Neural cell (in vitro differentiated cells): ENCODE results near the gene FHL1. TPM values are rescaled to one million over a fixed set of nuclear protein-coding genes. Genes with fewer than 3 reads are reported as not detected.

ENCODE experiments used
- H2AFZ ChIP-seq: fragments of 200-600, 300-800 bp; sonication (generic), shearing (Covaris generic); 2 replicates; pipeline ENCODE4 v1.6.0; 2014; ENCODE audit warnings: low read depth, mild to moderate bottlenecking, antibody characterized with exemption, low read length, moderate library complexity
- H3F3A ChIP-seq: fragments of 200-600 bp; shearing (Covaris generic); 2 replicates; pipeline ENCODE4 v1.6.1; 2016; ENCODE audit warnings: mild to moderate bottlenecking, moderate library complexity, mixed read lengths, antibody characterized with exemption, low read length; ENCODE audit not compliant: insufficient read depth, poor library complexity, severe bottlenecking
- H3K27ac ChIP-seq: fragments of 200-600, 300-800 bp; sonication (generic), shearing (Covaris generic); 2 replicates; pipeline ENCODE4 v1.5.1; 2014; ENCODE audit warnings: mild to moderate bottlenecking, low read length, moderate library complexity
- H3K27me3 ChIP-seq: fragments of 300-800, 200-600 bp; sonication (generic), shearing (Covaris generic); 2 replicates; pipeline ENCODE4 v1.6.0; 2014; ENCODE audit warnings: mild to moderate bottlenecking, low read depth, low read length, moderate library complexity; ENCODE audit not compliant: insufficient read depth
- H3K36me3 ChIP-seq: fragments of 300-800, 200-600 bp; sonication (generic), shearing (Covaris generic); 2 replicates; pipeline ENCODE4 v1.5.1; 2014; ENCODE audit warnings: mild to moderate bottlenecking, antibody characterized with exemption, low read length, moderate library complexity; ENCODE audit not compliant: insufficient read depth
- H3K4me2 ChIP-seq: fragments of 300-800, 200-600 bp; sonication (generic), shearing (Covaris generic); 2 replicates; pipeline ENCODE4 v1.6.0; 2014; ENCODE audit warnings: mild to moderate bottlenecking, low read length
- H3K4me3 ChIP-seq: fragments of 300-800, 200-600 bp; sonication (generic), shearing (Covaris generic); 2 replicates; pipeline ENCODE4 v1.5.1; 2014; ENCODE audit warnings: mild to moderate bottlenecking, low read length, moderate library complexity
- H3K79me2 ChIP-seq: fragments of 200-600 bp; shearing (Covaris generic); replicated peaks from 2 replicates; pipeline ENCODE4 v1.6.0; 2014; ENCODE audit warnings: mild to moderate bottlenecking, low read length, moderate library complexity; ENCODE audit not compliant: insufficient read depth
- H3K9ac ChIP-seq: fragments of 300-800, 200-600 bp; sonication (generic), shearing (Covaris generic); 2 replicates; pipeline ENCODE4 v1.6.1; 2016; ENCODE audit warnings: mild to moderate bottlenecking, low read length, mixed read lengths
- H3K9me2 ChIP-seq: fragments of 200-600 bp; shearing (Covaris generic); 2 replicates; pipeline ENCODE4 v1.6.1; 2016; ENCODE audit warnings: mild to moderate bottlenecking, low read length, mixed read lengths; ENCODE audit not compliant: insufficient read depth
- H3K9me3 ChIP-seq: fragments of 200-600, 300-800 bp; sonication (generic), shearing (Covaris generic); 2 replicates; pipeline ENCODE4 v1.6.1; 2016; ENCODE audit warnings: mild to moderate bottlenecking, mixed run types, low read length, moderate library complexity, mixed read lengths
- H4K20me1 ChIP-seq: fragments of 200-600 bp; shearing (Covaris generic); 2 replicates; pipeline ENCODE4 v1.6.1; 2016; ENCODE audit warnings: mild to moderate bottlenecking, mixed run types; ENCODE audit not compliant: insufficient read depth
- EP300 ChIP-seq: fragments of 450-650 bp; conservative IDR thresholded peaks from 2 replicates; pipeline ENCODE4 v1.6.1; 2014; ENCODE audit warnings: antibody characterized with exemption, mild to moderate bottlenecking, moderate library complexity; ENCODE audit not compliant: poor library complexity, severe bottlenecking
- EZH2 ChIP-seq: fragments of 200-600, 300-800 bp; shearing (Covaris generic), sonication (generic); IDR thresholded peaks from 2 replicates; pipeline ENCODE4 v1.6.1; 2014; ENCODE audit warnings: antibody characterized with exemption, low read length, borderline replicate concordance, mild to moderate bottlenecking; ENCODE audit not compliant: insufficient read depth, poor library complexity, severe bottlenecking
- MXI1 ChIP-seq: fragments of 450-650 bp; conservative IDR thresholded peaks from 2 replicates; pipeline ENCODE4 v1.6.1; 2014; ENCODE audit warnings: antibody characterized with exemption, mild to moderate bottlenecking; ENCODE audit not compliant: poor library complexity, severe bottlenecking
- POLR2AphosphoS5 ChIP-seq: IDR thresholded peaks from 2 replicates; pipeline ENCODE4 v1.6.1; 2012
- RAD21 ChIP-seq: fragments of 450-650 bp; conservative IDR thresholded peaks from 2 replicates; pipeline ENCODE4 v1.6.1; 2014; ENCODE audit warnings: antibody characterized with exemption, mild to moderate bottlenecking, moderate library complexity
- REST ChIP-seq: IDR thresholded peaks from 2 replicates; pipeline ENCODE4 v1.6.1; 2012; ENCODE audit warnings: borderline replicate concordance
- SMC3 ChIP-seq: fragments of 450-650 bp; conservative IDR thresholded peaks from 2 replicates; pipeline ENCODE4 v1.6.1; 2014; ENCODE audit warnings: antibody characterized with exemption, mild to moderate bottlenecking, moderate library complexity; ENCODE audit not compliant: poor library complexity
- TAF1 ChIP-seq: IDR thresholded peaks from 2 replicates; pipeline ENCODE4 v1.6.1; 2012; ENCODE audit warnings: low read depth
- polyA plus RNA-seq: library from polyadenylated mRNA; depleted of rRNA; stranded (reverse); fragments of >200 nt; gene quantifications from 2 replicates; pipeline ENCODE4 v1.2.3, GENCODE V29; 2014
- TF ChIP-seq, protein P1 (sequence below): fragments of 450-650 bp; IDR thresholded peaks from 2 replicates; pipeline ENCODE4 v1.5.1; 2014; ENCODE audit warnings: antibody characterized with exemption, mild to moderate bottlenecking, moderate library complexity; ENCODE audit not compliant: poor library complexity, severe bottlenecking

The FHL1 gene
- polyA plus RNA-seq, 1 donor from 2014 or later: 235 TPM

DNA sequence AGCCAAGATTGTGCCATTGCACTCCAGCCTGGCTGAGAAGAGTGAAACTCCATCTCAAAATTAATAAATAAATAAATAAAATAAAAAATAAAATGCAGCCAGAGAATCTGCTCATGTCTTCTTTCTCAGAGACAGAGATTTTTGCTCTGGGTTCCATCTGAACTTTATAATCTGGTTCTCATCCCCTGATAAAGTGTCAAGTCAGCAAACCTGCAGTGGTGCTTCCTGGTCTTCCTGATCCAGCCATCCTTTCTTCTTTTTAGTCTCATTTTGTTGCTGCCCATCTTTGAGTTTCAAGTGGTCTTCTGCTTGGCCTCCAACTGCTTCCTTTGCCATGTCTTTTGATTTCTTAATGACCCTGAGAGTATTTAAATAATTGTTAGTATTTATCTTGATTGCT, 79.7 kb downstream of the FHL1 start:
- H3K4me2 ChIP-seq: no peak overlapping the region
- H3K27ac ChIP-seq: no peak overlapping the region
- no peaks in the 10 kb centered on the region for H4K20me1 ChIP-seq
- no peaks in the 10 kb centered on the region for H3K27me3 ChIP-seq
- no peaks in the 10 kb centered on the region for H3K9me3 ChIP-seq
- no peak overlapping the region for H3K9ac ChIP-seq
- H3F3A ChIP-seq: no peaks in the 10 kb centered on the region
- no peak overlapping the region for H3K4me3 ChIP-seq
- H3K36me3 ChIP-seq: no peaks in the 10 kb centered on the region
- no peak for TF ChIP-seq POLR2AphosphoS5
- no peak overlapping the region for H2AFZ ChIP-seq
- no peaks in the 10 kb centered on the region for H3K79me2 ChIP-seq
- no peaks in the 10 kb centered on the region for H3K9me2 ChIP-seq

DNA sequence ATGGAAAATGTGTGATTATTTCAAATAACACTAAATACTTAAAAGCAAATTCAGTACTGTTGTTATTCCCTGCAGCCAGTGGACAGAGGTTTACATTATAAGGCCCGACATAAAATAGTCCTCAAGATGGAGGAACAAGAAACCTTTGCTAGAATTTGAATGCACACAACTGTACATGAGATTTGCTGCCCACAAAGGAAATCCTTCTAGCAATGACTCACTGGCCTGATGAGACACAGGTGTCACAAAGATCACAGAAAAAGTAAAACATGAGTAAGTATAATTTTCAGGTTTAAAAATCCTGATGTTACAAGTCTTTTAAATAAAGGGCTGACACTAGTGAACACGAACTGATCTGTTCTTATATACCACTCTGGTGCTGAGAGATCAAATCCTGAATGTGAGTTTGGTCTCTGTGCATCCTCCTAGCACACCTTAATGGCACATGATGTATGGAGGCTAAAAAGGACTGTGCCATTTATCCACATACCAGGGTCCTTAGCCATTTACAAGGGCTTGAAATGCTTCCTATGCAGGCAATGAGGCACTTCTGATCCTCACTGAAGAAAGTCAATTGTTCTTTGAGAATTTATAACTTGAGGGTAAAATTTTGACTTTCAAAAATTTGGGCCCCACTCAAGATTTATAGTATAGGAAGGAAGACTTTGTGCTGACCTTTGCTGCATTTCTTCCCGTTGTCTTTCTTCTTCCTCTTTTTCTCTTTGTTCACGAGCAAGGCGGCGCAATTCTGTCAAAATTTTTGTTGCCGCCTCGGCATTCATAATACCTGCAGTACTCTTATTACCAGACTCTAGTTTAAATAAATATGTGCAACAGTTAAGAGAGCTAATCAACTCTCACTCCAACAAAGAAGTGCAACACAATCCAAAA, 80.9 kb downstream of the FHL1 start:
- H3K27me3 ChIP-seq: no peaks in the 10 kb centered on the region
- no peaks in the 10 kb centered on the region for H3F3A ChIP-seq
- no peaks in the 10 kb centered on the region for H4K20me1 ChIP-seq
- TF ChIP-seq MXI1: no peak
- TF ChIP-seq RAD21: no peak
- no peak for TF ChIP-seq TAF1
- no peak for TF ChIP-seq SMC3
- TF ChIP-seq POLR2AphosphoS5: no peak
- no peak for TF ChIP-seq EZH2
- TF ChIP-seq REST: no peak
- TF ChIP-seq EP300: no peak
- TF ChIP-seq, protein P1, sequence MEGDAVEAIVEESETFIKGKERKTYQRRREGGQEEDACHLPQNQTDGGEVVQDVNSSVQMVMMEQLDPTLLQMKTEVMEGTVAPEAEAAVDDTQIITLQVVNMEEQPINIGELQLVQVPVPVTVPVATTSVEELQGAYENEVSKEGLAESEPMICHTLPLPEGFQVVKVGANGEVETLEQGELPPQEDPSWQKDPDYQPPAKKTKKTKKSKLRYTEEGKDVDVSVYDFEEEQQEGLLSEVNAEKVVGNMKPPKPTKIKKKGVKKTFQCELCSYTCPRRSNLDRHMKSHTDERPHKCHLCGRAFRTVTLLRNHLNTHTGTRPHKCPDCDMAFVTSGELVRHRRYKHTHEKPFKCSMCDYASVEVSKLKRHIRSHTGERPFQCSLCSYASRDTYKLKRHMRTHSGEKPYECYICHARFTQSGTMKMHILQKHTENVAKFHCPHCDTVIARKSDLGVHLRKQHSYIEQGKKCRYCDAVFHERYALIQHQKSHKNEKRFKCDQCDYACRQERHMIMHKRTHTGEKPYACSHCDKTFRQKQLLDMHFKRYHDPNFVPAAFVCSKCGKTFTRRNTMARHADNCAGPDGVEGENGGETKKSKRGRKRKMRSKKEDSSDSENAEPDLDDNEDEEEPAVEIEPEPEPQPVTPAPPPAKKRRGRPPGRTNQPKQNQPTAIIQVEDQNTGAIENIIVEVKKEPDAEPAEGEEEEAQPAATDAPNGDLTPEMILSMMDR: no peak
- no peak overlapping the region for H3K4me2 ChIP-seq
- H3K27ac ChIP-seq: no peak overlapping the region
- no peaks in the 10 kb centered on the region for H3K36me3 ChIP-seq
- no peak overlapping the region for H2AFZ ChIP-seq
- H3K79me2 ChIP-seq: no peaks in the 10 kb centered on the region
- no peaks in the 10 kb centered on the region for H3K9me2 ChIP-seq
- H3K9me3 ChIP-seq: no peaks in the 10 kb centered on the region
- no peak overlapping the region for H3K9ac ChIP-seq
- H3K4me3 ChIP-seq: no peak overlapping the region
